GM18526 (cell line): ENCODE measurements around the gene MED25.

ENCODE experiments used
- POLR2A ChIP-seq: IDR thresholded peaks from 3 replicates; pipeline ENCODE4 v1.6.1; 2011; ENCODE audit not compliant: insufficient read length; ENCODE audit errors: extremely low read depth

The MED25 gene

GRCh38 chr19:49844138-49845095 lies 26.3 kb downstream of the MED25 start:
- TF ChIP-seq POLR2A = no peak

- TF ChIP-seq POLR2A = no peak
Observed at GRCh38 chr19:49845414-49845813, 27.3 kb downstream of the MED25 start.

- no peak for TF ChIP-seq POLR2A
Observed at GRCh38 chr19:49846408-49846807, 28.3 kb downstream of the MED25 start.

GRCh38 chr19:49847731-49848696 lies 29.9 kb downstream of the MED25 start:
- no peak for TF ChIP-seq POLR2A

GRCh38 chr19:49848938-49849337 lies 30.8 kb downstream of the MED25 start:
- TF ChIP-seq POLR2A = no peak

- no peak for TF ChIP-seq POLR2A
Observed at GRCh38 chr19:49849433-49850220, 31.5 kb downstream of the MED25 start.

GRCh38 chr19:49850221-49850486 lies 32.1 kb downstream of the MED25 start:
- TF ChIP-seq POLR2A = no peak

GRCh38 chr19:49850487-49851342 lies 32.6 kb downstream of the MED25 start, which contains the start of gene PTOV1:
Gene PTOV1, plus strand, starts transcription at chr19:49851159.
- TF ChIP-seq POLR2A = peak; percentile 48

GRCh38 chr19:49851456-49852259 lies 33.6 kb downstream of the MED25 start:
- TF ChIP-seq POLR2A = no peak

- no peak for TF ChIP-seq POLR2A
Observed at GRCh38 chr19:49852631-49853126, 34.6 kb downstream of the MED25 start.

- no peak for TF ChIP-seq POLR2A
Observed at GRCh38 chr19:49853852-49854377, 35.8 kb downstream of the MED25 start.

GRCh38 chr19:49854378-49855263 lies 36.5 kb downstream of the MED25 start:
- no peak for TF ChIP-seq POLR2A
